B cell (primary cell): ENCODE results near the gene DBF4B.

ENCODE experiments used
- CTCF ChIP-seq: fragments of 200-600 bp; IDR thresholded peaks from one replicate; pipeline ENCODE4 v1.8.0; 2022; ENCODE audit warnings: antibody characterized with exemption, mild to moderate bottlenecking
- EZH2 ChIP-seq: IDR thresholded peaks from 2 replicates; pipeline ENCODE4 v1.6.1; 2012; ENCODE audit warnings: borderline replicate concordance, low read depth, mild to moderate bottlenecking, moderate library complexity, low read length; ENCODE audit not compliant: insufficient read depth, poor library complexity, severe bottlenecking

- TF ChIP-seq CTCF (no peak), EZH2 (no peak)
Measured at GRCh38 chr17:44794851-44795413, 86.5 kb downstream of the DBF4B start.
